GM10248 (cell line): ENCODE measurements around the gene TMEM39B.
"Not testable (repeated sequence)": the region's sequence is repeated elsewhere in the genome, so short reads cannot be mapped to it uniquely, and the experiment has no call there.

Experiments used
- CTCF ChIA-PET: fragments of 300-600 bp; sonication (Branson Sonifier 250); formaldehyde crosslinking; extraction: SDS; loops from one replicate; lab custom pipeline; 2021; ENCODE audit warnings: antibody characterized with exemption; lab: Yijun Ruan, JAX
- POLR2A ChIA-PET: fragments of 350-650 bp; sonication (Branson Sonifier 250); formaldehyde crosslinking; extraction: SDS; loops from one replicate; lab custom pipeline; 2020; ENCODE audit warnings: antibody characterized with exemption; lab: Yijun Ruan, JAX
- DNase-seq: peaks from one replicate; pipeline ENCODE4 v3.0.0; 2012; ENCODE audit errors: extremely low spot score
- CTCF ChIP-seq: IDR thresholded peaks from 2 replicates; pipeline ENCODE4 v1.5.1; 2012; ENCODE audit warnings: mild to moderate bottlenecking, low read depth; ENCODE audit errors: extremely low read depth, missing control alignments, control extremely low read depth

TMEM39B gene

DNA sequence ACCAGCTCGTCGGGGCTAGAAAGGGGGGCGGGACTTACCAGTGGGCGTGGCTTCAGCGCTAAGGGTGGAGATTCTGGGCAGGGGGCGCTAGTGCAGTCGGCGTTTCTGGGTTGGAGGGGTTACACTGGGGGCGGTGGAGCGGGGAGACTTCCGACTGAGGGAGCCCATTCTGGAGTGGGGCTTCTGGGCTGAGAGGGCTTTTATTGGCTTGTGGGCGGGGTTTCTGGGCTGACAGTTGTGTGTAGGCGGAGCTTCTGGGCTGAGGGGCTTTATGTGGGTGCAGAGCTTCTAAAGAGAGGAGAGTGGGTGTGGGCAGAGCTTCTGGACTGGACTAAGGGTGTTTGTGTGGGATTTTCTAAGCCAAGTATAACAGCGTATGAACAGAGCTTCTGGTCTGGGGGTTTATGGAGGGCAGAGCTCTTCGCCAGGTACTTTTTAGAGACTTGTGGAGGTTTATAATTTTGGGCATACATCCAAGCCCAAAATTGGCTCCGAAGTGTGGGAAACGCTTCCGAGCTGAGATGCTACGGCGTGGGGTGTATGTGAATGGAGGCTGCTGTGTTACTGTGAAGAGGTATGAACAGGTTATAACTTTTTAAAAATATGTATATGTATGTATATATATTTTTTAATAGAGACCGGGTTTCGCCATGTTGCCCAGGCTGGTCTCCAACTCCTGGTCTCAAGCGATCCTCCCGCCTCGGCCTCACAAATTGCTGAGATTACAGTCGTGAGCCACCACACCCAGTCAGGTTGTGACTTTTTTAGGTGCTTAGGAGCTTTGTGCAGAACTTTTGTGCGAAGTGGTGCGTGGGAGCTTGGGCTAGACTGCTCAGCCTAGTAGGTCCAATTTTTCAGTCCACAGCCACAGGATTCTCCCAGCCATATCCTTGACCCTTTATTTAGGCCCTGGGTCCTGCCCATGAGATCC lies 825 bp downstream of the TMEM39B start:
- no peak for DNase-seq
- CTCF ChIA-PET = interaction anchor here (0.8 to 3.6 kb wide), 17 partner anchors 8 to 175 kb away, joined by 3 to 24 read pairs (median 4); partner anchors contain the start of gene KPNA6
- POLR2A ChIA-PET = interaction anchor here (0.5 to 2.1 kb wide), 12 partner anchors 11 to 1113 kb away, joined by 3 to 13 read pairs (median 4); partner anchors contain the start of genes BSDC1, KPNA6 and MARCKSL1
- TF ChIP-seq CTCF = peak; percentile 28

- CTCF ChIA-PET = interaction anchor here (1.6 to 2.8 kb wide), 2 partner anchors 14 to 33 kb away, joined by 4 to 24 read pairs; partner anchors contain the start of gene KPNA6
- POLR2A ChIA-PET = interaction anchor here (0.6 kb wide), 1 partner anchor 284 kb away, joined by 3 read pairs; no protein-coding TSS in a partner anchor
- no peak for TF ChIP-seq CTCF
- no peak for DNase-seq
These were observed 2.1 kb downstream of the TMEM39B start for GRCh38 chr1:32074841-32075240.

DNA sequence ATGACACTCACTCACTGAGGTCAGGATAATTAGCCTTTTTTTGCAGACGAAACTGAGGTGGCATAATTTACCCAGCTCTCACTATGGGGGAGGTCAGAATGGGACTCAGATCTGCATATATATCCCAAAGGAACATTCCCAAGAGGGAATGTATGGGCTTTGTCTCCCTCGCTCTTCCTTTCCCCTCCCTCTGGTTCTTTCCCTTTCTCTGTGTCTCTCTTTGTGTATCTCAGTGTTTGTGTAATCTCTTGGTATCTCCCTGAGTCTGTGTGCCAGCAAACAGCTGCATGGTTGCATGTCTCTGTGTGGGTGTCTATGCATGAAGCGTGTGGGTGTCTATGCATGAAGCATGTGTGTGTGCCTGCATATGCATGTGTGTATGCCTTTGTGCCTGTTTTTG lies 4.7 kb downstream of the TMEM39B start:
- CTCF ChIA-PET = no interaction called here
- TF ChIP-seq CTCF = no peak
- no peak for DNase-seq
- POLR2A ChIA-PET = no interaction called here

- CTCF ChIA-PET = interaction anchor here (1.0 kb wide), 1 partner anchor 9 kb away, joined by 6 read pairs; the partner anchor contains the start of gene TMEM39B
- TF ChIP-seq CTCF = no peak
- no peak for DNase-seq
- POLR2A ChIA-PET = no interaction called here
These were observed 9.3 kb downstream of the TMEM39B start for GRCh38 chr1:32082022-32082421.

DNA sequence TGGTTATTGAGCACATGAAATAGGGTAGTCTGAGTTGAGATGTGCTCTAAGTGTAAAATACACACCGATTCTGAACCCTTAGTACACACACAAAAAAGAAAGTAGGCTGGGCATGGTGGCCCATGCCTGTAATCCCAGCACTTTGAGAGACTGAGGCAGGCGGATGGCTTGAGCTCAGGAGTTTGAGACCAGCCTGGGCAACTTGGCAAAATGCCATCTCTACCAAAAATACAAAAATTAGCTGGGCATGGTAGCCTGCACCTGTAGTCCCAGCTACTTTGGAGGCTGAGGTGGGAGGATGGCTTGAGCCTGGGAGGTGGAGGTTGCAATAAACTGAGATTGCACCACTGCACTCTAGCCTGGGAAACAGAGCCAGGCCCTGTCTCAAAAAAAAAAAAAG lies 13.6 kb downstream of the TMEM39B start:
- CTCF ChIA-PET = interaction anchor here (1.2 kb wide), 1 partner anchor 22 kb away, joined by 4 read pairs; no protein-coding TSS in a partner anchor

DNA sequence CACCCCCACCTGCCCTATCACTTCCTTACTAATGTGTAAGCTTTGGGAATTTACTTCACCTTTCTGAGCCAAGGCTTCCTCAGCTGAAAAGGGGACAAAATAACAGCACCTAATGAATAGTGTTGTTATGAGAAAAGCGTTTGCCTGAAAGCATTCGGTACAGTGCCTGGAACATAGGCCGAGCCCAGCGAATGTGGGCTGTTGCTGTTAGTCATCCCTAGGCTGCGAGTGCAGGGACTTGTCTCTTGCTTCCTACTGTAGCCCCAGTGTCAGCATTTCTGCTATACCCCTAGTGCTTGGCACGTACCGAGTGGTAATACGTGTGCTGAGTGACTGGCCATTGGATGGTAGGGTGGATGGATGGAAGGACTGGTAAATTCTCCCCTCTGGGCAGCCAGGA lies 18.4 kb downstream of the TMEM39B start:
- no peak for TF ChIP-seq CTCF
- ChIA-PET CTCF (interaction anchor here (1.0 to 1.3 kb wide), 2 partner anchors 8 to 18 kb away, joined by 4 to 5 read pairs; no protein-coding TSS in a partner anchor), POLR2A (interaction anchor here (0.6 kb wide), 2 partner anchors 11 to 219 kb away, joined by 8 to 13 read pairs; no protein-coding TSS in a partner anchor)
- no peak for DNase-seq

More for the DNA sequence above, 13.6 kb downstream of the TMEM39B start:
- DNase-seq = not testable (repeated sequence)
- POLR2A ChIA-PET = interaction anchor here (0.6 kb wide), 1 partner anchor 102 kb away, joined by 3 read pairs; no protein-coding TSS in a partner anchor
